ENCODE data around the gene ABHD6.
A peak's percentile ranks its signal among the peaks of the same experiment; 100 is the strongest.

The ABHD6 gene

GRCh38 chr3:58191361-58191991 lies 46.1 kb upstream of the ABHD6 start:
- DNase-seq (ENCODE audit: low read depth), result no peak
- H3K4me3 ChIP-seq (ENCODE audit: low read length), result no peak overlapping the region
- no peak for TF ChIP-seq CTCF (IDR thresholded peaks at IDR 0.05; ENCODE audit: insufficient read depth, low read depth, low read length, missing control alignments)

GRCh38 chr3:58192069-58192468 lies 45.5 kb upstream of the ABHD6 start:
- no peak for TF ChIP-seq CTCF (IDR thresholded peaks at IDR 0.05; ENCODE audit: insufficient read depth, low read depth, low read length, missing control alignments)
- DNase-seq (ENCODE audit: low read depth), result no peak
- no peak overlapping the region for H3K4me3 ChIP-seq (ENCODE audit: low read length)

- H3K4me3 ChIP-seq (ENCODE audit: low read length), result no peak overlapping the region
- TF ChIP-seq CTCF (IDR thresholded peaks at IDR 0.05; ENCODE audit: insufficient read depth, low read depth, low read length, missing control alignments), result no peak
- DNase-seq (ENCODE audit: low read depth), result no peak
Observed at GRCh38 chr3:58193682-58194407, 43.7 kb upstream of the ABHD6 start.

- no peak for DNase-seq (ENCODE audit: low read depth)
- no peak for TF ChIP-seq CTCF (IDR thresholded peaks at IDR 0.05; ENCODE audit: insufficient read depth, low read depth, low read length, missing control alignments)
- no peak overlapping the region for H3K4me3 ChIP-seq (ENCODE audit: low read length)
Observed at GRCh38 chr3:58197588-58197987, 40.0 kb upstream of the ABHD6 start.

- no peak for TF ChIP-seq CTCF (IDR thresholded peaks at IDR 0.05; ENCODE audit: insufficient read depth, low read depth, low read length, missing control alignments)
- H3K4me3 ChIP-seq (ENCODE audit: low read length), result no peak overlapping the region
- peak; percentile 60 for DNase-seq (ENCODE audit: low read depth)
Observed at GRCh38 chr3:58198362-58198761, 39.2 kb upstream of the ABHD6 start.

GRCh38 chr3:58198804-58199203 lies 38.8 kb upstream of the ABHD6 start:
- no peak for TF ChIP-seq CTCF (IDR thresholded peaks at IDR 0.05; ENCODE audit: insufficient read depth, low read depth, low read length, missing control alignments)
- no peak for DNase-seq (ENCODE audit: low read depth)
- H3K4me3 ChIP-seq (ENCODE audit: low read length), result no peak overlapping the region

Measured in epithelial cell of esophagus (primary cell).